Stimulated activated naive CD8-positive, alpha-beta T cell treated with anti-CD3 and anti-CD28 coated beads, Interleukin-15, Interleukin-2, amounts not matched to agents 100 ng/mL and 50 ng/mL, for 24 hours (primary cell): Measurements from ENCODE around the gene SNX4.
"Not testable (repeated sequence)": the region's sequence is repeated elsewhere in the genome, so short reads cannot be mapped to it uniquely, and the experiment has no call there.

Source experiments
- H3K27ac Mint-ChIP-seq: one replicate; pipeline ENCODE4 v1.8.0; 2021; ENCODE audit warnings: mild to moderate bottlenecking, mixed read lengths
- H3K27me3 Mint-ChIP-seq: one replicate; pipeline ENCODE4 v1.8.0; 2021; ENCODE audit warnings: mixed read lengths
- H3K36me3 Mint-ChIP-seq: one replicate; pipeline ENCODE4 v1.8.0; 2021; ENCODE audit warnings: low read depth, mixed read lengths
- H3K4me1 Mint-ChIP-seq: one replicate; pipeline ENCODE4 v1.8.0; 2021; ENCODE audit warnings: low read depth, mixed read lengths
- H3K4me3 Mint-ChIP-seq: one replicate; pipeline ENCODE4 v1.8.0; 2021; ENCODE audit warnings: mild to moderate bottlenecking, mixed read lengths
- H3K9me3 Mint-ChIP-seq: one replicate; pipeline ENCODE4 v1.8.0; 2021; ENCODE audit warnings: mixed read lengths

The SNX4 gene

GRCh38 chr3:125481786-125482185, 38.2 kb downstream of the SNX4 start:
- Mint-ChIP-seq H3K27me3 (no peaks in the 10 kb centered on the region), H3K36me3 (peaks cover 27% of the 10 kb centered on the region)

GRCh38 chr3:125481375-125481759, 38.6 kb downstream of the SNX4 start:
- H3K4me3 Mint-ChIP-seq, H3K9me3 Mint-ChIP-seq, H3K27ac Mint-ChIP-seq, H3K27me3 Mint-ChIP-seq, H3K4me1 Mint-ChIP-seq: not testable (repeated sequence)
- H3K36me3 Mint-ChIP-seq: peaks cover 27% of the 10 kb centered on the region

More at GRCh38 chr3:125481786-125482185, 38.2 kb downstream of the SNX4 start:
- Mint-ChIP-seq H3K4me1 (no peaks in the 10 kb centered on the region), H3K27ac (no peak overlapping the region), H3K4me3 (no peak overlapping the region), H3K9me3 (no peaks in the 10 kb centered on the region)

- no peak overlapping the region for H3K27ac Mint-ChIP-seq
- H3K36me3 Mint-ChIP-seq: peaks cover 23% of the 10 kb centered on the region
- no peak overlapping the region for H3K4me3 Mint-ChIP-seq
- no peaks in the 10 kb centered on the region for H3K4me1 Mint-ChIP-seq
- H3K27me3 Mint-ChIP-seq: no peaks in the 10 kb centered on the region
- H3K9me3 Mint-ChIP-seq: no peaks in the 10 kb centered on the region
Observed at GRCh38 chr3:125480656-125481374, 39.2 kb downstream of the SNX4 start.

GRCh38 chr3:125479091-125479490, 40.9 kb downstream of the SNX4 start:
- no peaks in the 10 kb centered on the region for H3K27me3 Mint-ChIP-seq
- peaks cover 23% of the 10 kb centered on the region for H3K36me3 Mint-ChIP-seq
- H3K27ac Mint-ChIP-seq: no peak overlapping the region
- H3K4me1 Mint-ChIP-seq: no peaks in the 10 kb centered on the region
- no peaks in the 10 kb centered on the region for H3K9me3 Mint-ChIP-seq
- H3K4me3 Mint-ChIP-seq: no peak overlapping the region

GRCh38 chr3:125478326-125478725, 41.7 kb downstream of the SNX4 start:
- peaks cover 29% of the 10 kb centered on the region for H3K36me3 Mint-ChIP-seq
- no peak overlapping the region for H3K4me3 Mint-ChIP-seq
- H3K27ac Mint-ChIP-seq: no peak overlapping the region
- no peaks in the 10 kb centered on the region for H3K9me3 Mint-ChIP-seq
- H3K27me3 Mint-ChIP-seq: no peaks in the 10 kb centered on the region
- no peaks in the 10 kb centered on the region for H3K4me1 Mint-ChIP-seq

GRCh38 chr3:125477701-125478100, 42.3 kb downstream of the SNX4 start:
- no peak overlapping the region for H3K4me3 Mint-ChIP-seq
- H3K4me1 Mint-ChIP-seq: no peaks in the 10 kb centered on the region
- no peaks in the 10 kb centered on the region for H3K27me3 Mint-ChIP-seq
- no peaks in the 10 kb centered on the region for H3K9me3 Mint-ChIP-seq
- no peak overlapping the region for H3K27ac Mint-ChIP-seq
- peaks cover 33% of the 10 kb centered on the region for H3K36me3 Mint-ChIP-seq

- H3K27ac Mint-ChIP-seq: no peak overlapping the region
- H3K36me3 Mint-ChIP-seq: peaks cover 63% of the 10 kb centered on the region
Observed at GRCh38 chr3:125470671-125471070, 49.3 kb downstream of the SNX4 start.

GRCh38 chr3:125462722-125463299, 57.2 kb downstream of the SNX4 start:
- no peaks in the 10 kb centered on the region for H3K9me3 Mint-ChIP-seq
- no peak overlapping the region for H3K4me3 Mint-ChIP-seq
- H3K27me3 Mint-ChIP-seq: no peaks in the 10 kb centered on the region
- no peaks in the 10 kb centered on the region for H3K4me1 Mint-ChIP-seq
- peaks cover 35% of the 10 kb centered on the region for H3K36me3 Mint-ChIP-seq
- no peak overlapping the region for H3K27ac Mint-ChIP-seq

More at GRCh38 chr3:125470671-125471070, 49.3 kb downstream of the SNX4 start:
- Mint-ChIP-seq H3K27me3 (no peaks in the 10 kb centered on the region), H3K9me3 (no peaks in the 10 kb centered on the region), H3K4me1 (no peaks in the 10 kb centered on the region), H3K4me3 (no peak overlapping the region)

- Mint-ChIP-seq H3K27me3 (no peaks in the 10 kb centered on the region), H3K9me3 (no peaks in the 10 kb centered on the region), H3K27ac (no peak overlapping the region), H3K36me3 (peaks cover 32% of the 10 kb centered on the region), H3K4me3 (no peak overlapping the region), H3K4me1 (no peaks in the 10 kb centered on the region)
Observed at GRCh38 chr3:125461896-125462295, 58.1 kb downstream of the SNX4 start.

GRCh38 chr3:125460233-125460632, 59.8 kb downstream of the SNX4 start:
- no peaks in the 10 kb centered on the region for H3K9me3 Mint-ChIP-seq
- H3K4me1 Mint-ChIP-seq: no peaks in the 10 kb centered on the region
- no peak overlapping the region for H3K27ac Mint-ChIP-seq
- H3K27me3 Mint-ChIP-seq: no peaks in the 10 kb centered on the region
- H3K36me3 Mint-ChIP-seq: peaks cover 27% of the 10 kb centered on the region
- H3K4me3 Mint-ChIP-seq: no peak overlapping the region

GRCh38 chr3:125443923-125444322, 76.1 kb downstream of the SNX4 start:
- no peaks in the 10 kb centered on the region for H3K4me1 Mint-ChIP-seq
- no peak overlapping the region for H3K27ac Mint-ChIP-seq
- no peaks in the 10 kb centered on the region for H3K27me3 Mint-ChIP-seq
- H3K4me3 Mint-ChIP-seq: no peak overlapping the region
- H3K9me3 Mint-ChIP-seq: peaks cover 4% of the 10 kb centered on the region
- H3K36me3 Mint-ChIP-seq: peaks cover 34% of the 10 kb centered on the region

- peaks cover 33% of the 10 kb centered on the region for H3K36me3 Mint-ChIP-seq
- no peak overlapping the region for H3K27ac Mint-ChIP-seq
- H3K4me1 Mint-ChIP-seq: no peaks in the 10 kb centered on the region
- no peak overlapping the region for H3K4me3 Mint-ChIP-seq
- no peaks in the 10 kb centered on the region for H3K27me3 Mint-ChIP-seq
- H3K9me3 Mint-ChIP-seq: peaks cover 4% of the 10 kb centered on the region
Observed at GRCh38 chr3:125442506-125442905, 77.5 kb downstream of the SNX4 start.

GRCh38 chr3:125440970-125441369, 79.0 kb downstream of the SNX4 start:
- Mint-ChIP-seq H3K9me3 (no peaks in the 10 kb centered on the region), H3K4me3 (no peak overlapping the region), H3K27me3 (no peaks in the 10 kb centered on the region), H3K27ac (no peak overlapping the region), H3K36me3 (peaks cover 19% of the 10 kb centered on the region), H3K4me1 (no peaks in the 10 kb centered on the region)

GRCh38 chr3:125440559-125440955, 79.4 kb downstream of the SNX4 start:
- Mint-ChIP-seq H3K4me3 (no peak overlapping the region), H3K36me3 (peaks cover 17% of the 10 kb centered on the region), H3K9me3 (no peaks in the 10 kb centered on the region), H3K27me3 (no peaks in the 10 kb centered on the region), H3K4me1 (no peaks in the 10 kb centered on the region), H3K27ac (no peak overlapping the region)

- H3K36me3 Mint-ChIP-seq: peaks cover 8% of the 10 kb centered on the region
Observed at GRCh38 chr3:125437631-125438435, 82.2 kb downstream of the SNX4 start.

More at GRCh38 chr3:125437631-125438435, 82.2 kb downstream of the SNX4 start:
- H3K27me3 Mint-ChIP-seq: no peaks in the 10 kb centered on the region
- H3K9me3 Mint-ChIP-seq: no peaks in the 10 kb centered on the region
- H3K4me3 Mint-ChIP-seq: no peak overlapping the region
- no peak overlapping the region for H3K27ac Mint-ChIP-seq
- H3K4me1 Mint-ChIP-seq: peaks cover 4% of the 10 kb centered on the region
